Measurements from ENCODE around the gene IGHMBP2. TPM values are rescaled to one million over a fixed set of nuclear protein-coding genes. Genes with fewer than 3 reads are reported as not detected.

The IGHMBP2 gene
- total and polyA plus RNA-seq, 2 experiments from 2014 or later, result 14.3 to 27.7 TPM

DNA sequence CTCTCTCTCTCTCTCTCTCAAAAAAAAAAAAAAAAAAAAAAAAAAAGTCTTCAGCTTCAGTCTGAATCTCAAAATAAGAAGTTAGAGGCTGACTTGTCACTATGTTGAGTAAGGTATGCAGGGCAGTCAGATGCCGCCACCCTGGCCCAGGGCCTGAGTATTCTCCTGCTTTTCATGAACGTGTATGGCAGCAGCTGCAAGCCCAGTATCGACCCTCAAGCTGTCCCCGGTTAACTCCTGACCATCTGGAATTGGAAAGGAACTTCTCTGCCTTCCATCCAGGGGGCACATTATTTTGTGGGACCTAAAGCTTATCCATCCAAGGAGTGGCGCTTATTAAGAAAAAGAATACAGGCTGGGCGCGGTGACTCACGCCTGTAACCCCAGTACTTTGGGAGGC lies 65.7 kb downstream of the IGHMBP2 start (continued):
- TF ChIP-seq, protein P1, sequence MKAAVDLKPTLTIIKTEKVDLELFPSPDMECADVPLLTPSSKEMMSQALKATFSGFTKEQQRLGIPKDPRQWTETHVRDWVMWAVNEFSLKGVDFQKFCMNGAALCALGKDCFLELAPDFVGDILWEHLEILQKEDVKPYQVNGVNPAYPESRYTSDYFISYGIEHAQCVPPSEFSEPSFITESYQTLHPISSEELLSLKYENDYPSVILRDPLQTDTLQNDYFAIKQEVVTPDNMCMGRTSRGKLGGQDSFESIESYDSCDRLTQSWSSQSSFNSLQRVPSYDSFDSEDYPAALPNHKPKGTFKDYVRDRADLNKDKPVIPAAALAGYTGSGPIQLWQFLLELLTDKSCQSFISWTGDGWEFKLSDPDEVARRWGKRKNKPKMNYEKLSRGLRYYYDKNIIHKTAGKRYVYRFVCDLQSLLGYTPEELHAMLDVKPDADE (IDR thresholded peaks at IDR 0.05), result no peak
- TF ChIP-seq ZNF114 (CRISPR knock-in tag; IDR thresholded peaks at IDR 0.05) (no peak), STAT1 (IDR thresholded peaks at IDR 0.05; ENCODE audit: unreplicated experiment) (no peak)
- TF ChIP-seq, protein P2, sequence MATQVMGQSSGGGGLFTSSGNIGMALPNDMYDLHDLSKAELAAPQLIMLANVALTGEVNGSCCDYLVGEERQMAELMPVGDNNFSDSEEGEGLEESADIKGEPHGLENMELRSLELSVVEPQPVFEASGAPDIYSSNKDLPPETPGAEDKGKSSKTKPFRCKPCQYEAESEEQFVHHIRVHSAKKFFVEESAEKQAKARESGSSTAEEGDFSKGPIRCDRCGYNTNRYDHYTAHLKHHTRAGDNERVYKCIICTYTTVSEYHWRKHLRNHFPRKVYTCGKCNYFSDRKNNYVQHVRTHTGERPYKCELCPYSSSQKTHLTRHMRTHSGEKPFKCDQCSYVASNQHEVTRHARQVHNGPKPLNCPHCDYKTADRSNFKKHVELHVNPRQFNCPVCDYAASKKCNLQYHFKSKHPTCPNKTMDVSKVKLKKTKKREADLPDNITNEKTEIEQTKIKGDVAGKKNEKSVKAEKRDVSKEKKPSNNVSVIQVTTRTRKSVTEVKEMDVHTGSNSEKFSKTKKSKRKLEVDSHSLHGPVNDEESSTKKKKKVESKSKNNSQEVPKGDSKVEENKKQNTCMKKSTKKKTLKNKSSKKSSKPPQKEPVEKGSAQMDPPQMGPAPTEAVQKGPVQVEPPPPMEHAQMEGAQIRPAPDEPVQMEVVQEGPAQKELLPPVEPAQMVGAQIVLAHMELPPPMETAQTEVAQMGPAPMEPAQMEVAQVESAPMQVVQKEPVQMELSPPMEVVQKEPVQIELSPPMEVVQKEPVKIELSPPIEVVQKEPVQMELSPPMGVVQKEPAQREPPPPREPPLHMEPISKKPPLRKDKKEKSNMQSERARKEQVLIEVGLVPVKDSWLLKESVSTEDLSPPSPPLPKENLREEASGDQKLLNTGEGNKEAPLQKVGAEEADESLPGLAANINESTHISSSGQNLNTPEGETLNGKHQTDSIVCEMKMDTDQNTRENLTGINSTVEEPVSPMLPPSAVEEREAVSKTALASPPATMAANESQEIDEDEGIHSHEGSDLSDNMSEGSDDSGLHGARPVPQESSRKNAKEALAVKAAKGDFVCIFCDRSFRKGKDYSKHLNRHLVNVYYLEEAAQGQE (IDR thresholded peaks at IDR 0.05; ENCODE audit: unreplicated experiment), result no peak

DNA sequence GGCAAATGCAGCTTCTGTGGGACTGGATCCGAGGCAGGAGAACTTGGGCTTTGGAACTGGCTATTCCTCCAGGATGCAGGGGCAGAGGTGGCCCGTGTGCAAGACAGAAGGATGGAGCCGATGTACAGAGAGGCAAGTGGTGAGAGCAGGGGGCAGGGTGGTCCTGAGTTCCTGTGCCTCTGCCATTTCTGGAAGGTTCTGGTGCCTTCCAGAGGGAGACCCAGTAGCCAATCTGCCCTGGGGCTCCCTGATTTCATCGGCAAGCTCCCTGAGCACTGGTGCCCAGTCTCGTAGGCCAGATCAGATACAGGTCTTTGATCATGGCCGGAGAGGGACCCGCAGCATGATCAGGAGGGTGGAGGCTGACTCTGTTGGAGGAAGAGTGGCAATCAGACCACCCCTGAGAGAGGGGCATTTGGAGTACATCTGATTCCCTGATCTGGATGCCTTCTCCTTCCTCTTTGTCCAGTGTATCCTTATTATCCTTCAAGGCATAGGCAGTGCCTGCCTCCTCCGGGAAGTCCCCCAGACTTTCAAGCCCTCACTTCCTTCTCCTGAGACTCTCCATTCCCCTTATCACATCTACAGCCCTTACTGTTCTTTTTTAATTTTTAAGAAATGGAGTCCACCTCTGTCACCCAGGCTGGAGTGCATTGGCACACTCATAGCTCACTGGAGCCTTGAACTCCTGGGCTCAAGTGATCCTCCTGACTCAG lies 67.4 kb downstream of the IGHMBP2 start:
- H3K79me2 ChIP-seq (replicated peaks; ENCODE audit: insufficient read depth), result no peaks in the 10 kb centered on the region
- Mint-ChIP-seq H3K9me3 (peaks cover 6% of the 10 kb centered on the region), H3K36me3 (ENCODE audit: low read depth) (peaks cover 3% of the 10 kb centered on the region; the same call in 2 of the 3 replicates), H3K27me3 (ENCODE audit: insufficient read depth, low read depth, poor library complexity) (peaks cover 2% of the 10 kb centered on the region), H3K27ac (no peak overlapping the region), H3K4me3 (no peak overlapping the region), H3K4me1 (peaks cover 5% of the 10 kb centered on the region; the same call in 2 of the 3 replicates)
- no peaks in the 10 kb centered on the region for H3F3A ChIP-seq (replicated peaks; ENCODE audit: low read depth)
- H3K36me3 ChIP-seq (ENCODE audit: insufficient read depth), result no peaks in the 10 kb centered on the region
- no peak overlapping the region; the same call in 1 of the 2 replicates for H2AFZ ChIP-seq
- H3K4me2 ChIP-seq, result no peak overlapping the region
- H3K27me3 ChIP-seq (ENCODE audit: insufficient read depth), result no peaks in the 10 kb centered on the region
- H4K20me1 ChIP-seq (replicated peaks; ENCODE audit: insufficient read depth), result no peaks in the 10 kb centered on the region
- 0 out of 2 replicates have a peak, but pooled peaks cover 6% of the 10 kb centered on the region for H3K9me2 ChIP-seq (ENCODE audit: insufficient read depth)
- DNase-seq (ENCODE audit: low spot score) (no peak), ATAC-seq (no peak)
- no peak overlapping the region for H3K4me3 ChIP-seq
- no peak overlapping the region for H3K27ac ChIP-seq (ENCODE audit: low read depth)
- no peaks in the 10 kb centered on the region for H3K4me1 ChIP-seq (ENCODE audit: insufficient read depth)
- TF ChIP-seq CREB1 (CRISPR knock-in tag; IDR thresholded peaks at IDR 0.05; ENCODE audit: low read depth) (no peak), ZNF114 (CRISPR knock-in tag; IDR thresholded peaks at IDR 0.05) (no peak), NANOG (IDR thresholded peaks at IDR 0.05; ENCODE audit: borderline replicate concordance) (no peak), STAT1 (IDR thresholded peaks at IDR 0.05; ENCODE audit: unreplicated experiment) (no peak), EZH2phosphoT487 (IDR thresholded peaks at IDR 0.05; ENCODE audit: unreplicated experiment) (no peak), EZH2 (IDR thresholded peaks at IDR 0.05; ENCODE audit: low read depth, unreplicated experiment) (no peak), ZNF331 (CRISPR knock-in tag; IDR thresholded peaks at IDR 0.05; ENCODE audit: low read depth) (no peak), POLR2AphosphoS5 (IDR thresholded peaks at IDR 0.05; ENCODE audit: low read depth) (no peak)
- TF ChIP-seq, protein P3, sequence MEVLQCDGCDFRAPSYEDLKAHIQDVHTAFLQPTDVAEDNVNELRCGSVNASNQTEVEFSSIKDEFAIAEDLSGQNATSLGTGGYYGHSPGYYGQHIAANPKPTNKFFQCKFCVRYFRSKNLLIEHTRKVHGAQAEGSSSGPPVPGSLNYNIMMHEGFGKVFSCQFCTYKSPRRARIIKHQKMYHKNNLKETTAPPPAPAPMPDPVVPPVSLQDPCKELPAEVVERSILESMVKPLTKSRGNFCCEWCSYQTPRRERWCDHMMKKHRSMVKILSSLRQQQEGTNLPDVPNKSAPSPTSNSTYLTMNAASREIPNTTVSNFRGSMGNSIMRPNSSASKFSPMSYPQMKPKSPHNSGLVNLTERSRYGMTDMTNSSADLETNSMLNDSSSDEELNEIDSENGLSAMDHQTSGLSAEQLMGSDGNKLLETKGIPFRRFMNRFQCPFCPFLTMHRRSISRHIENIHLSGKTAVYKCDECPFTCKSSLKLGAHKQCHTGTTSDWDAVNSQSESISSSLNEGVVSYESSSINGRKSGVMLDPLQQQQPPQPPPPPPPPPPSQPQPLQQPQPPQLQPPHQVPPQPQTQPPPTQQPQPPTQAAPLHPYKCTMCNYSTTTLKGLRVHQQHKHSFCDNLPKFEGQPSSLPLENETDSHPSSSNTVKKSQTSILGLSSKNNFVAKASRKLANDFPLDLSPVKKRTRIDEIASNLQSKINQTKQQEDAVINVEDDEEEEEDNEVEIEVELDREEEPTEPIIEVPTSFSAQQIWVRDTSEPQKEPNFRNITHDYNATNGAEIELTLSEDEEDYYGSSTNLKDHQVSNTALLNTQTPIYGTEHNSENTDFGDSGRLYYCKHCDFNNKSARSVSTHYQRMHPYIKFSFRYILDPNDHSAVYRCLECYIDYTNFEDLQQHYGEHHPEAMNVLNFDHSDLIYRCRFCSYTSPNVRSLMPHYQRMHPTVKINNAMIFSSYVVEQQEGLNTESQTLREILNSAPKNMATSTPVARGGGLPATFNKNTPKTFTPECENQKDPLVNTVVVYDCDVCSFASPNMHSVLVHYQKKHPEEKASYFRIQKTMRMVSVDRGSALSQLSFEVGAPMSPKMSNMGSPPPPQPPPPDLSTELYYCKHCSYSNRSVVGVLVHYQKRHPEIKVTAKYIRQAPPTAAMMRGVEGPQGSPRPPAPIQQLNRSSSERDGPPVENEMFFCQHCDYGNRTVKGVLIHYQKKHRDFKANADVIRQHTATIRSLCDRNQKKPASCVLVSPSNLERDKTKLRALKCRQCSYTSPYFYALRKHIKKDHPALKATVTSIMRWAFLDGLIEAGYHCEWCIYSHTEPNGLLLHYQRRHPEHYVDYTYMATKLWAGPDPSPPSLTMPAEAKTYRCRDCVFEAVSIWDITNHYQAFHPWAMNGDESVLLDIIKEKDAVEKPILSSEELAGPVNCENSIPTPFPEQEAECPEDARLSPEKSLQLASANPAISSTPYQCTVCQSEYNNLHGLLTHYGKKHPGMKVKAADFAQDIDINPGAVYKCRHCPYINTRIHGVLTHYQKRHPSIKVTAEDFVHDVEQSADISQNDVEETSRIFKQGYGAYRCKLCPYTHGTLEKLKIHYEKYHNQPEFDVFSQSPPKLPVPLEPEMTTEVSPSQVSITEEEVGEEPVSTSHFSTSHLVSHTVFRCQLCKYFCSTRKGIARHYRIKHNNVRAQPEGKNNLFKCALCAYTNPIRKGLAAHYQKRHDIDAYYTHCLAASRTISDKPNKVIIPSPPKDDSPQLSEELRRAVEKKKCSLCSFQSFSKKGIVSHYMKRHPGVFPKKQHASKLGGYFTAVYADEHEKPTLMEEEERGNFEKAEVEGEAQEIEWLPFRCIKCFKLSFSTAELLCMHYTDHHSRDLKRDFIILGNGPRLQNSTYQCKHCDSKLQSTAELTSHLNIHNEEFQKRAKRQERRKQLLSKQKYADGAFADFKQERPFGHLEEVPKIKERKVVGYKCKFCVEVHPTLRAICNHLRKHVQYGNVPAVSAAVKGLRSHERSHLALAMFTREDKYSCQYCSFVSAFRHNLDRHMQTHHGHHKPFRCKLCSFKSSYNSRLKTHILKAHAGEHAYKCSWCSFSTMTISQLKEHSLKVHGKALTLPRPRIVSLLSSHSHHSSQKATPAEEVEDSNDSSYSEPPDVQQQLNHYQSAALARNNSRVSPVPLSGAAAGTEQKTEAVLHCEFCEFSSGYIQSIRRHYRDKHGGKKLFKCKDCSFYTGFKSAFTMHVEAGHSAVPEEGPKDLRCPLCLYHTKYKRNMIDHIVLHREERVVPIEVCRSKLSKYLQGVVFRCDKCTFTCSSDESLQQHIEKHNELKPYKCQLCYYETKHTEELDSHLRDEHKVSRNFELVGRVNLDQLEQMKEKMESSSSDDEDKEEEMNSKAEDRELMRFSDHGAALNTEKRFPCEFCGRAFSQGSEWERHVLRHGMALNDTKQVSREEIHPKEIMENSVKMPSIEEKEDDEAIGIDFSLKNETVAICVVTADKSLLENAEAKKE (CRISPR knock-in tag; IDR thresholded peaks at IDR 0.05), result no peak
- TF ChIP-seq, protein P1 (IDR thresholded peaks at IDR 0.05), result no peak
